ENCODE results near the gene PPDPF. TPM values are rescaled to one million over a fixed set of nuclear protein-coding genes. Genes with fewer than 3 reads are reported as not detected.
A peak's percentile ranks its signal among the peaks of the same experiment; 100 is the strongest.

Gene PPDPF
- total and polyA plus RNA-seq, 4 donors = 36.9 to 545 (median 474) TPM

DNA sequence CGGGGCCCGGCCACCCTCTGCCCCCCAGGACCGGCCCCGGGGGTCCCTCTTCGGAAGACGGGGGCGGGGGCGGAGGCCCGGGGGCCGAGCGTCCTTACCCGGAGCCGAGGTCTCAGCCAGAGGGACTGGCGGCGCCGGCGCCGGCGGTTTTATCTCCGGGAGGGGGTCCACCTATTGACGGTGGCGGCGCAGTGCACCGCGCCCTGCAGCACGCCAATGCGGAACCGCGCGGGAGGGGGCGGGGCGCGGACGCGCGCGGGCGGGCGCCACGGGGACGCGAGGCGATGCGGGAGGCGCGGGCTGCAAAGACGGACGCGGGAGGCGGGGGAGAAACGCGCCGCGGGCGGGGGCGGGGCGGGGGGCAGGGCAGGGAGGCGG lies 21.6 kb upstream of the PPDPF start, which contains the start of gene EEF1A2:
TSS of gene EEF1A2 (minus strand) at position 124 of the 378 bp plus-strand sequence. CDS start 1,320 bp downstream, outside the sequence.
- H3K4me1 ChIP-seq (ENCODE audit: control insufficient read depth in 5 of 5, insufficient read depth in 5 of 5, low read length in 5 of 5) = peaks cover 0 to 8% (median 2%) of the 10 kb centered on the region in 5 donors
- H3K9me3 ChIP-seq (ENCODE audit: control insufficient read depth in 4 of 4, insufficient read depth in 3 of 4, low read length in 3 of 4) = no peaks in the 10 kb centered on the region
- ATAC-seq (ENCODE audit: insufficient read depth, low FRiP score) (no peak), DNase-seq (no peak)
- peak within 1 kb of the TSS in 1 of 2 donors; percentile 95 for H3K27ac ChIP-seq (ENCODE audit: low read depth in 1 of 2, low read length in 1 of 2)
- H3K9ac ChIP-seq (ENCODE audit: insufficient read depth in 1 of 2, low read length in 2 of 2) = no peak within 1 kb of the TSS
- H3K27me3 ChIP-seq (ENCODE audit: control insufficient read depth in 3 of 3, insufficient read depth in 3 of 3, low read length in 2 of 3) = peaks cover 17 to 50% (median 21%) of the 10 kb centered on the region in 3 donors
- no peak within 1 kb of the TSS for H3K4me3 ChIP-seq
- 1% methylated on average over 29 to 58 of the region's 58 CpGs for WGBS, 2 donors
- TF ChIP-seq, protein P1, sequence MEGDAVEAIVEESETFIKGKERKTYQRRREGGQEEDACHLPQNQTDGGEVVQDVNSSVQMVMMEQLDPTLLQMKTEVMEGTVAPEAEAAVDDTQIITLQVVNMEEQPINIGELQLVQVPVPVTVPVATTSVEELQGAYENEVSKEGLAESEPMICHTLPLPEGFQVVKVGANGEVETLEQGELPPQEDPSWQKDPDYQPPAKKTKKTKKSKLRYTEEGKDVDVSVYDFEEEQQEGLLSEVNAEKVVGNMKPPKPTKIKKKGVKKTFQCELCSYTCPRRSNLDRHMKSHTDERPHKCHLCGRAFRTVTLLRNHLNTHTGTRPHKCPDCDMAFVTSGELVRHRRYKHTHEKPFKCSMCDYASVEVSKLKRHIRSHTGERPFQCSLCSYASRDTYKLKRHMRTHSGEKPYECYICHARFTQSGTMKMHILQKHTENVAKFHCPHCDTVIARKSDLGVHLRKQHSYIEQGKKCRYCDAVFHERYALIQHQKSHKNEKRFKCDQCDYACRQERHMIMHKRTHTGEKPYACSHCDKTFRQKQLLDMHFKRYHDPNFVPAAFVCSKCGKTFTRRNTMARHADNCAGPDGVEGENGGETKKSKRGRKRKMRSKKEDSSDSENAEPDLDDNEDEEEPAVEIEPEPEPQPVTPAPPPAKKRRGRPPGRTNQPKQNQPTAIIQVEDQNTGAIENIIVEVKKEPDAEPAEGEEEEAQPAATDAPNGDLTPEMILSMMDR (IDR thresholded peaks at IDR 0.05; ENCODE audit: control extremely low read depth, extremely low read depth) = no peak
- H3K36me3 ChIP-seq (ENCODE audit: control insufficient read depth in 4 of 4, insufficient read depth in 4 of 4, low read length in 4 of 4) = no peaks in the 10 kb centered on the region

DNA sequence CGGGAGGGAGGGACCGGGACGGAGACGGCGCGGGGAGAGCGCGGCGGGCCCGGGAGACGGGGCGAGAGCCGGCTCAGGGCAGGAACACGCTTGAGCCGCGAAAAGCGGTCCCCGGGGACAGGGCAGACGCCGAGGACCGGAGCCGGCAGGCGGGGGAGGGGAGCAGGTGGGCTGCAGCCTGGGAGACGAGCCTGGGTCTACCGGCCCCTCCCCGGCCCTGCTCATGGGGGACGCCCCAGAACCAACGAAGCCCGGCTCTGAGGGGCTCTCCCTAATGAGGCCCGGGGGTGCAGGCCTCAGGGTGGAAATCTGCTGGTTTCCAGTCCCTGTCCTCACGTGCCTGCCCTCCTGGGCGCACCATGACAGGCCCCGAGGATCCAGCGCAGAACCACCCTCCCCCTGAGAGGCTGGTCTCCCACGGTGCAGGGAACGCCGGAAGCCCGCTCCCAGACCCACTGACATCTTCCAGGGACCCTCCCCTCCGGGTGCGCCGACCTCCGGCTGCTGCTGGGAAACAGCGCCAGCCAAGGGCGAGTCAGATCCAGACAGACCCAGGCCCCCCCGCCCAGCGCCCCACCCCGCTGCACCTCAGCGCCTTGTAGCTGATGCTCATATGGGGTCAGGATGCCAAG lies 21.1 kb upstream of the PPDPF start:
- H3K4me3 ChIP-seq = no peak overlapping the region
- TF ChIP-seq, protein P1 (IDR thresholded peaks at IDR 0.05; ENCODE audit: control extremely low read depth, extremely low read depth) = no peak
- peak overlapping the region in 1 of 2 donors; percentile 74 for H3K27ac ChIP-seq (ENCODE audit: low read depth in 1 of 2, low read length in 1 of 2)
- no peak for DNase-seq
- H3K9me3 ChIP-seq (ENCODE audit: control insufficient read depth in 4 of 4, insufficient read depth in 3 of 4, low read length in 3 of 4) = peaks cover 0 to 2% (median under 1%) of the 10 kb centered on the region in 4 donors
- no peak overlapping the region for H3K9ac ChIP-seq (ENCODE audit: insufficient read depth in 1 of 2, low read length in 2 of 2)
- H3K27me3 ChIP-seq (ENCODE audit: control insufficient read depth in 3 of 3, insufficient read depth in 3 of 3, low read length in 2 of 3) = peaks cover 17 to 50% (median 21%) of the 10 kb centered on the region in 3 donors
- WGBS, 2 donors = 8 to 15% methylated on average over 34 to 48 of the region's 48 CpGs
- no peaks in the 10 kb centered on the region for H3K36me3 ChIP-seq (ENCODE audit: control insufficient read depth in 4 of 4, insufficient read depth in 4 of 4, low read length in 4 of 4)
- ATAC-seq (ENCODE audit: insufficient read depth, low FRiP score) = no peak
- H3K4me1 ChIP-seq (ENCODE audit: control insufficient read depth in 5 of 5, insufficient read depth in 5 of 5, low read length in 5 of 5) = peaks cover 0 to 8% (median 2%) of the 10 kb centered on the region in 5 donors

DNA sequence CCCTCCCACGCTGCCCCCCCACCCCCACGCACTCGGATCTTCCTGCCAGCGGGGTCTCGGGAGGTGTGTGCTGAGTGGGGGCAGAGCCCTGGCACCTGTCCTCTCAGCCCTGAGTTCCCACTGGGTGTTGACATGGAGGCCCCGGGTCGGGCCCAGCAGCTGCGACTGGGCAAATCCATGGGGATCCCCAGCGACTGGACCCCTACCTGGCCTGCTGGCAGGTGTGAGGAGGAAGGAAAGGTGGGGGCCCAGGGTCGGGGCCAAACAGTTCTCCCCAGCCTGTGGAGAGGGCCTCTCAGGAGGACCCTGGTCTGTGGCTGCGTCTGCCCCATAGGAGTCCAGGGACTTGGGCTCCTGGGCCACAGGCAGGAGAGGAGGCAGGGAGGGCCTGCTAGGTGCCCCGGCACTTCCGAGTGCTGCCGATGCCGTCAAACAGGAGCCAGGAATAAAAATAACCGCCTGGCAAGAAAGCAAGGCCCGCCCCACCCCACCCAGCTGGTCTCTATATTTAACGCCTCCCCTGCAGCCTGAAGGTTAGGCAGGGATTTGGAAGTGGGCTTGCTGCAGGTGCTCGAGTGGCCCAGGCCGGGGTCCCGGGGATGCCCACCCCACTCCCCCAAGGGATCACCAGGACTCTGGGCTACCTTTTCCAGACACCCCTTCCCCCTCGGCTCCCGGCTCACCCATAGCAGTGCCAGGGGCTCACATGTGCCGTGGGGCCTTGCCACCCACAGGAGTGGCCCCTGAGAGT lies 20.2 kb upstream of the PPDPF start:
- DNase-seq (no peak), ATAC-seq (ENCODE audit: insufficient read depth, low FRiP score) (no peak)
- Histone ChIP-seq H3K27me3 (ENCODE audit: control insufficient read depth in 3 of 3, insufficient read depth in 3 of 3, low read length in 2 of 3) (peaks cover 15 to 50% (median 21%) of the 10 kb centered on the region in 3 donors), H3K4me3 (no peak overlapping the region), H3K9ac (ENCODE audit: insufficient read depth in 1 of 2, low read length in 2 of 2) (no peak overlapping the region), H3K4me1 (ENCODE audit: control insufficient read depth in 5 of 5, insufficient read depth in 5 of 5, low read length in 5 of 5) (peaks cover 0 to 8% (median 2%) of the 10 kb centered on the region in 5 donors), H3K9me3 (ENCODE audit: control insufficient read depth in 4 of 4, insufficient read depth in 3 of 4, low read length in 3 of 4) (peaks cover 0 to 10% (median 4%) of the 10 kb centered on the region in 4 donors), H3K27ac (ENCODE audit: low read depth in 1 of 2, low read length in 1 of 2) (peak overlapping the region in 1 of 2 donors; percentile 74), H3K36me3 (ENCODE audit: control insufficient read depth in 4 of 4, insufficient read depth in 4 of 4, low read length in 4 of 4) (no peaks in the 10 kb centered on the region)
- WGBS, 2 donors = 80 to 88% methylated on average over 24 of the region's 24 CpGs
- TF ChIP-seq, protein P1 (IDR thresholded peaks at IDR 0.05; ENCODE audit: control extremely low read depth, extremely low read depth) = no peak

Measured in lung (tissue), 12 donors.